Choroid plexus epithelial cell (primary cell): ENCODE measurements around the gene UPF2.
"Not testable (repeated sequence)": the region's sequence is repeated elsewhere in the genome, so short reads cannot be mapped to it uniquely, and the experiment has no call there.

Experiments used
- DNase-seq: peaks from one replicate; pipeline ENCODE4 v3.0.0-alpha.2; 2010; ENCODE audit warnings: low read depth
- H3K4me3 ChIP-seq: 2 replicates; pipeline ENCODE4 v1.5.1; 2011; ENCODE audit warnings: low read depth, mild to moderate bottlenecking, control low read depth, low read length, moderate library complexity
- TF ChIP-seq, protein P1 (sequence below): conservative IDR thresholded peaks from 2 replicates; pipeline ENCODE4 v1.5.1; 2011; ENCODE audit warnings: low read depth, mild to moderate bottlenecking, control low read depth, inconsistent platforms, low read length, moderate library complexity

Gene UPF2

DNA sequence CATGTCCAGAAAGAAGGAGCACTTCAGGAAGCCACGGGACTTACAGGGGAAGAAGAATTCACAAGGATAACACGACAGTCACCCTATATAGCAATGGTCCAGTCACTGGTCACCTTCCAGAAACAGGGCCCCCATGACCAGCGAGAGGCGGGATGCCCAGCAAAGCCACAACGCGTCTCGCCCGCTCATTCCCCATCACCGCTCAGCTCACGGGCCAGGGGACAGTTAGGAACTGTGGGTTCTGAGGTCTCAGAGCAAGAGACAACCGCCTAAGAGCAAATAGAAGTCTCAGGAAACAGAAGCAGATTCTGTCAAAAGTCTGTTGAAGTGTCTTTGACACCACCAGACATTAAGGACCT lies 147.5 kb downstream of the UPF2 start:
- TF ChIP-seq, protein P1, sequence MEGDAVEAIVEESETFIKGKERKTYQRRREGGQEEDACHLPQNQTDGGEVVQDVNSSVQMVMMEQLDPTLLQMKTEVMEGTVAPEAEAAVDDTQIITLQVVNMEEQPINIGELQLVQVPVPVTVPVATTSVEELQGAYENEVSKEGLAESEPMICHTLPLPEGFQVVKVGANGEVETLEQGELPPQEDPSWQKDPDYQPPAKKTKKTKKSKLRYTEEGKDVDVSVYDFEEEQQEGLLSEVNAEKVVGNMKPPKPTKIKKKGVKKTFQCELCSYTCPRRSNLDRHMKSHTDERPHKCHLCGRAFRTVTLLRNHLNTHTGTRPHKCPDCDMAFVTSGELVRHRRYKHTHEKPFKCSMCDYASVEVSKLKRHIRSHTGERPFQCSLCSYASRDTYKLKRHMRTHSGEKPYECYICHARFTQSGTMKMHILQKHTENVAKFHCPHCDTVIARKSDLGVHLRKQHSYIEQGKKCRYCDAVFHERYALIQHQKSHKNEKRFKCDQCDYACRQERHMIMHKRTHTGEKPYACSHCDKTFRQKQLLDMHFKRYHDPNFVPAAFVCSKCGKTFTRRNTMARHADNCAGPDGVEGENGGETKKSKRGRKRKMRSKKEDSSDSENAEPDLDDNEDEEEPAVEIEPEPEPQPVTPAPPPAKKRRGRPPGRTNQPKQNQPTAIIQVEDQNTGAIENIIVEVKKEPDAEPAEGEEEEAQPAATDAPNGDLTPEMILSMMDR: no peak
- H3K4me3 ChIP-seq: no peak overlapping the region
- DNase-seq: no peak

DNA sequence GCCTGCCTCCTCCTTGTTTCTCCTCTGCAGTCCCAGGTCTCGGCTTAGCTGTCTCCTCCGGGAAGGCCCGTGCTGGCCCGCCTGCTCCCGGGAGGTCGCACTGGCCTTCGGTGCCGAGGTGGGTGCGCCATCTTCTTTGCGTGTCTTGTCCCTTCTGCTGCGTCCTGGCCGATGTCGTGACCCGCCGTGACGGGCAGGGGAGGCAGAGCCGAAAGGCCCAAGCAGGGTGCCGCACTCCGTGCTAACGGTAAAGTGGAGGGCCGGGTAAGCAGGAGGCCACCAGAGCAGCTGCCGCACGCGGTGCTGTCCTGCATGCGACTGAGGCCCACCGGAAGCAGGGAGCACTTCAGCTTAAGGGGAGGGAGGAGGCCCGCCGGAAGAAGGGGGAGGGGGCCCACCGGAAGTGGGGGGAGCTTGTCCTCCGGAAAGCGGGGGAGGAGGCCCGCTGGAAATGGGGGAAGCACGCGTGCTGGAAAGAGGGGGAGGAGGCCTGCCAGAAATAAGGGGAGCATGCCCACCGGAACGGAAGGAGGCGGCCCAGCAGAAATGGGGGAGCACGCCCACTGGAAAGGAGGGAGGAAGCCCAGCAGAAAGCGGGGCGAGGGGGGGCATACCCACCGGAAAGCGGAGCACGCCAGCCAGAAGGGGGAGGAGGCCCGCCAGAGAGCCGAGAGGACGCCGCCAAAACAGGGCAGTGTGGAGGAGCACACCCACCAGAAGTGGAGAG lies 148.1 kb downstream of the UPF2 start:
- no peak overlapping the region for H3K4me3 ChIP-seq
- TF ChIP-seq, protein P1: no peak
- DNase-seq: no peak

DNA sequence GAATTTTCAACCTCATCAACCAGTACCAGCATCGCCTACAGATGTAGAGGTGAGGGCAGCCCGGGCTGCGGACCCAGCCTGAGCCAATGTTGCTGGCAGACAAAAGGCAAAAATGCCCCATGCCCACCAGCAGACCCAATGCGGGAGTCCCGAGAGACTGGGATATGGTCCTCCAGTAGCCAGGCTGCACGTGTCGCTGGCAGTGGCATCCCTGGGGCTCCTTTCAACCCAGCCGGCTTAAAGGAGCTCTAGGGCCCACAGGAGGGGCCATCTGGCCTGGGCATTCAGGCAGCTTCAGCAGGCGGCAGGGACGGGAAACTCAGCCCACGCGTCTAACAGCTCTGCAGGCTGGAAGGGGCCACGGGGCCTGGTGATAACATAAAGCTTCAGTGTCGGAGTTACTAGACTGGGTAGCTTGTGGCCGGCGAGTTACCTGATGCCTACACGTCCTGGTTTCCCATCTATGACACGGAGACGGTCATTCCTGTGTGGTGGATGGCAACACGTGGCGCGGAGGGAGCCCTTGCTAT lies 148.8 kb downstream of the UPF2 start:
- no peak overlapping the region for H3K4me3 ChIP-seq
- no peak for DNase-seq
- TF ChIP-seq, protein P1: no peak

DNA sequence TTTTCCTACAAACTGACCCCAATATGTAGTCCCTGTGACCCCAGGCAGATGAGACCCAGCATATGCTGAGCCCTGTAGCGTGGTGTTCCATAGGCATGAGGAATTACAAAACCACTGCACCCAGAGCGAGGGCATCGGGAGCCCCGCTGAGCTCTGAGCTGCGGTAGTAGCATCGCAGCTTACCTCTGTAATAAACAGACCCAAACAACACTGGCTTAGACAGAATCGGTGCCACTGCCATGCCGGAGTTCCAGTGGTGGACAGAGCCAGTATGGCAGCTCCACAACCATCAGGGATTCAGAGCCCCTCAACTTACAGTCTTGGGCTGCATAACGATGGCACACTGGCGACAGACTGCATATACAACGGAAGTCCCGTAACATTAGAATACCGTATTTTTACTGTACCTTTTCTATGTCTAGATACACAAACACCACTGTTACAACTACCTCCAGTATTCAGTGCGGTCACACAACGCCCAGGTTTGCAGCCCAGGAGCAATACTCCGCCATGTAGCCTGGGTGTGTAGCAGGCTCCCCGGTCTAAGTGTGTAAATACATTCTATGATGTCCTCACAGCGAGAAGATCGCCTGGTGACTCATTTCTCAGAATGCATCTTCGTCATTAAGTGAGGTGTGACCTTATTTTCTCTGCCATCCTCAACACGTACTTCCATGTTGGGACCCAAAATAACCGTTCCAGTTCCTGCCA lies 150.7 kb downstream of the UPF2 start:
- TF ChIP-seq, protein P1: no peak
- H3K4me3 ChIP-seq: no peak overlapping the region
- DNase-seq: no peak

DNA sequence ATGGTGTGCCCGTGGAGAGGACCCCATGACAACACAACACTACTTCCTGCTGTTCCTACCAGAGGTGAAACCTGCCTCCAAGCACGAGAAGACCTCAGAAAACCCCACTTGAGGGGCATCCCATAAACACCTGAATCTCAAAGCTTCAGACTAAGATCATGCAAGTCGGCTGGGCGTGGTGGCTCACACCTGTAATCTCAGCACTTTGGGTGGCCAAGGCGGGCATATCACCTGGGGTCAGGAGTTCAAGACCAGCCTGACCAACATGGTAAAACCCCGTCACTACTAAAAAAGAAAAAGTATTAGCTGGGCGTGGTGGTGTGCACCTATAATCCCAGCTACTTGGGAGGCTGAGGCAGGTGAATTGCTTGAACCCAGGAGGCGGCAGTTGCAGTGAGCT lies 153.3 kb downstream of the UPF2 start:
- not testable (repeated sequence) for H3K4me3 ChIP-seq, DNase-seq

DNA sequence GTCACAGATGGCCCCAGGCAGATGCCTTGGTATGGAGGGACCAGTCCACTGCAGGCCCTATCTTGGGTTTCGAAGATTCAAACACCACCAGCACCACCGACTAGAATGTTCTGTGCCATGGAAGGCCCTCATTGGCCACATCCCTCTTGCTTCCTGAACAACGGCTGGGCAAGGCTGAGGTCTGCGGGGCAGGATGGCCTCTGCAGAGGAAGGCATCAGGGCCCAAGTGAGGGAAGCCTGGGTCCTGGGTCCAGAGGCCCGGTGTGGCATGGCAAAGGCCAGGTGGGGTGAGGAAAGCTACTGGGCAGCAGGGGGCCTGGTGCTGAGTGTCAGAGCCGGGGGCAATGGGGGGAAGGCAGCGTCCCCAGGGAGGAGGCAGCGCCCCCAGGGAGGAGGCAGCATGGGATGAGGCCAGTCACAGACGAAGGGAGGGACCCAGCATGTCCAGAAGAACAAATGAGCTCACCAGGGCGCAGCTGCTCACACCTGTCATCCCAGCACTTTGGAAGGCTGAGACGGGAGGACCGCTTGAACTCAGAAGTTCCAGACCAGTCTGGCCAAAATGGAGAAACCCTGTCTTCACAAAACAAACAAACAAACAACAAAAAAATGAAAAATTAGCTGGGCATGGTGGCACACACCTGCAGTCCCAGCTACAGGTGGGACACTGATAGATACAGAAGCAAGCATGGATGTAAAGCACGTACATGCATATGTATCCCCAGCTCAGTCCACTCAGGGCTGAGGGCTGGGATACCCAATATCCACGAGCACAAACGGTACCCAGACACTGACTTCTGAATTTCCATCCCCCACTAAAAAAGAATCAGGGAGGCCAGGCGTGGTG lies 155.0 kb downstream of the UPF2 start:
- TF ChIP-seq, protein P1: no peak
- H3K4me3 ChIP-seq: no peak overlapping the region
- no peak for DNase-seq

DNA sequence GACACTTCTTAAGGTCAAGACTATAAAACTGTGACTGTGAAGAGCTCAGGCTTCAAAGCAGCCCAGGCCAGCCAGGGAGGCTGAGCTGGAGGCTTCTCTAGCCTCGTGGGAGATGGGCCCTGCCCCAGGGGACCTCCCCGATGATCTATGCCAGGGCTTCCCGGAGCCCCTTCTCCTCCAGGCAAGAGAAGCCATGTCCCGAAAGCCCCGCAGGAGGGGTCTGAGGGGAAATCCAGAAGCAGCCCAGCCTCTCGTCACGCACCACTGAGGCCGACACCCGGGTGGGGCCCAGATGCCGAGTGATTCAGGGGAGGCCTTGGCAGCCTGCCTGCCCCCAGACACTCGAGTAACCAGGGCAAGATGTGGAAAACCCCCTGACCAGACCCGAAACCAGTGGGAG lies 155.8 kb downstream of the UPF2 start:
- no peak for DNase-seq
- H3K4me3 ChIP-seq: no peak overlapping the region
- TF ChIP-seq, protein P1: no peak
